C1 segment of cervical spinal cord (tissue), 14 donors: ENCODE measurements around the gene NCMAP.

ENCODE experiments used
- DNase-seq, 14 donors: peaks; one replicate each; lab custom pipeline; 2025; lab: John Stamatoyannopoulos, UW

Gene NCMAP

DNA sequence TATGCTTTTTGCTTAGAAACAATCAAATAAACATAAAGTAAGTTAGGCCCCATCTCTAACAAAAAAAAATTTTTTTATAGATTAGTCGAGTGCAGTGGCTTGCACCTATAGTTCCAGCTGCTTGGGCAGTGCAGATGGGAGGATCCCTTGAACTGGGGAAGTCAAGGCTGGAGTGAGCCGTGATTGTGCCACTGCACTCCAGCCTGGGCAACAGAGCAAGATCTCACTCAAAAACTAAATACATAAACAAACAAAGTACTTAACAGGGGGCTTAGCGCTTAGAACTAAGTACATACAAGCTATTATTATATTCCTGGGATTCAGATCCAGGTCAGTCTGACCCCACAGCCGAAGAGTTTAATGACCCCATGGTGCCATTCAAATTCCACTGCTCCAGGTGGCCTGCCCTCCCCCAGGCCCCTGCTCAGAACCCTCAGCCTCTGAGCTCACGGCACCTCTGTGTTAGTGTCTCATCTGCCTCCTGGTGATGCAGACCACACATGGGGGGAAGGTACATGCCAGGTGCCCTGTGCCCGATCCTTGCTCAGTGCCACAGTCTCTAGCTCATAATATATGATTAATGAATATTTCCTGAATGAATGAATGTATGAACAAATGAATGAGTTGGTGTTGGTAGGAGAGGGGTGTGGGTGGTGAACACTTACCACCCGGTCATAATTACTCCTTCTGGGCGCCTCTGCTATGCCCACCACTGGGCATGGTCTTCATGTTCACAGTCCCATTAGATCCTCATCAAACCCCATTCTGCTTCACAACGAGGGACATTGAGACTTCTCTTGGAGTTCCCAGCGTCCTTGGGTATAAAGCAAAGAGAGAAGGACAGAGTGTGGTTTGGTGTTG lies 14.6 kb downstream of the NCMAP start:
- DNase-seq = no peak

DNA sequence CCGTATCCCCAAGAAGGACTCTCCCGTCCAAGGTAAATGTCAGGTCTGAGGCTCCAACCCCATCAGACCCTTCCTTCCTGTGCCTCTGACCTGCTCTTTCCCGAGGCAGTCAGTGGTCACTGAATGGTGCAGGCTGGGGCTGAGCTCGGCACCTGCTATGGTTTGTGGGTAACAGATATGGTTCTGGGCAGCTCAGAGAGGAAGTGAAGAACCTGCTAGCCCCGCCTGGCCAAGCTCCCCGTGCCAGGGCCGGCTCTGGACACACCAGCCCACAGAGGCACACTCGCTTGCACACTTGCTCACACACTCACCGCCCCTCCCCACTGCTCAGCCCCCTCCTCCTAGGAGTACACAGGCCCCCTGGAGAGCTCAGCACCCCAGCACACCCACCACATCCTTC lies 16.4 kb downstream of the NCMAP start:
- DNase-seq = no peak

DNA sequence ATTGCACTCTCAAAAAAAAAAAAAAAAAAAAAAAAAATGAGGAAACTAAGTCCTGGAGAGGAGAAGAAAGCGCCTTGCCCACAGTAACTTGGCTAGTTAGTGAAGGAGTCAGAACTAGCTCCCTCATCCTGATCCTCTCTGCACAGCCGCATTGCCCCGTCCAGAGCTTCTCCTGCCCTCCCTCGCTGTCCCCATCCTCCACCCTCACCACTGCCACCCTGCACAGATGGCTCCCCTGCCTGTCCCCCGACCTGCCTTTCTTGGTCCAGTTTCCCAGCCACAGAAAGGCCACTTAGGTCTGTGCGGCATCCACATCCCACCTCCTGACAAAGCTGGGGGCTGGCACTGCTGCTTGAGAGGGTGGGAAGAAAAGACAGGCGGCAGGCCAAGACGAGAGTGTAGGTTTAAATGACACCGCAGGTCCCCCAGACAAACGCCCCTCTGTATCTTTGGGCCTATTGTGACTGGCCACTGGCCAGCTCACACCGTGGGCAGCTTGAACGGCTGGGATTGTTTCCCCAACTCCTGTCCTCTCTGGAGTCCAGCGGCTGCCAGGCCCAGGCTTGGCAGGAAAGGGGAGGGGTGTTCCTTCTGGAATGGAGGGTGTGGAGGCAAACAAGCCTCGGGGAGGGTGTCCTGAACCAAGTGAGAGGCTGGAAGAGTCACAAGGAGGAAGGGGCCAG lies 20.2 kb downstream of the NCMAP start:
- DNase-seq = peak in 3 of 14 donors; percentile 5 to 19 (median 11)

DNA sequence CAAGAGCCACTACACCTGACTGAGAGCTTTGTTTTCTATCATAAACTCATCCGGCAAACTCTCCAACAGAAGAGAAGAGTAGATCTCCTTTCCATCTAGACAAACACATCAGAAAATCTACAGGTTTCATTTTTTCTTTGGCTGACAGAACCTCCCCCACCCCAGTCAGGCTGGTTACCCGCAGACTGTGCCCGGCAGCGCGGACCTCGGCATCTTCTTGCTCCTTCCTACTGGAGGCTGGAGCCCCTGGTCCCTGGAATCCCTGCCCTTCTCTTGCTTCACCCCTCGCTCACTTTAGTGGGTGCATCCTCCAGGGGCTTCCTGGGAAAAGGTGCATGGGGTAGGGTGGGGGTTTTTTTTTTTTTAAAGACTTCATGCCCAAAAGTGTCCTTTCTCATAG lies 23.0 kb downstream of the NCMAP start:
- no peak for DNase-seq

- DNase-seq = no peak
Observed at GRCh38 chr1:24580756-24581155, 24.9 kb downstream of the NCMAP start.

DNA sequence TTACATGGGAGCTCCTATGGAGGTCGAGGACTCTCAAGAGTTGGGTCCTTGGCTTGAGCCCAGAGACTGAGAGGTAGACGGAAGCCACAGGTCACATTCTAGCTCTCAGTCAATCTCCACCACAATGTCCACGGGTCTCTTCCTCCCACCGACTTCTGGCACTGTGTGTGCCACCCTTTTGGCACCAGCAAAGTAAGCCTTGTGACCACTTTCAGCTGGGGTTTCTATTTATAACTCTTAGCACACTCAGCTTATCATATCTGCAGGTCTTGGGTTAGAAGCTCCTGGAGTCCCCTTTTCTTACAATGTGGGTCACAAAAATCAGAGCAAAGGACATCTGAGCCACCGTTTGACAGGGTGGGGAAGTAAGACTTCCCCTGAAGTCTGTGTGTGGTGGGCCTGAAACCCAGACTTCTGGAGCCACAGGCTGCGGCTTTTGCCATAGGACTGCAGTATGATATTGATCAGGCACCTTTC lies 28.3 kb downstream of the NCMAP start:
- no peak for DNase-seq

GRCh38 chr1:24586119-24586518 lies 30.2 kb downstream of the NCMAP start:
- DNase-seq = no peak

DNA sequence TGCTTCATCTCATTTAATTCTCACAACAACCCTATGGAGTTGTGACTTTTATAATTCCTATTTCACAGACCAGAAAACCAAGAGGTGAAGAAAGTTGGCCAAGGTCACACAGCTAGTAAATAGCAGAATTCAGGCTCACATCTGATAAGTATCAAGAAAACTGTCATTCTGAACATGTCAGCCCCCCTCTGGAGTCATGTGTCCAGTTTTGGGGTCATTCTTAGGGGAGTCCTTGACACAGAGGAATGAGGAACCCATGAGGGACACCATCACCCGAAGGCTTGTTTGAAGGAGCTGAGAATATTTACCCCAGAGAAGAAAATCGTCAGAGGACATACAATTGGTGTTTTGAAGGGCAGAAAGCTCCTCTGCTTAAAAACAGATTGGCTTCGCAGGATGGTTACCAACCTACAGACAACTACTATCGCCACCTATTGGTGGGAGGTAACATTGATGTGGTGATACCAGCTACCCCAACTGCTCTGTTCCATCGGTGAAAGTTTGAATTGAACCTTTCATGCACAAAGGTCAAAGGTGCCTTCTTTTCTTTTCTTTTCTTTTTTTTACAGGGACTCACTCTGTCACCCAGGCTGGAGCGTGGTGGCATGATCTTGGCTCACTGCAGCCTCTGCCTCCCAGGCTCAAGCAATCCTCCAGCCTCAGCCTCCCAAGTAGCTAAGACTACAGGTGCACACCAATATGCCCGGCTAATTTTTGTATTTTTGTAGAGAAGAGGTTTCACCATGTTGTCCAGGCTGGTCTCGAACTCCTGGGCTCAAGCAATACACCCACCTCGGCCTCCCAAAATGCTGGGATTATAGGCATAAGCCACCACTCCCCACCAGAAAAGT lies 31.3 kb downstream of the NCMAP start:
- peak in 4 of 14 donors; percentile 2 to 25 (median 6) for DNase-seq

GRCh38 chr1:24588573-24588972 lies 32.7 kb downstream of the NCMAP start:
- no peak for DNase-seq

GRCh38 chr1:24589200-24589599 lies 33.3 kb downstream of the NCMAP start:
- no peak for DNase-seq

DNA sequence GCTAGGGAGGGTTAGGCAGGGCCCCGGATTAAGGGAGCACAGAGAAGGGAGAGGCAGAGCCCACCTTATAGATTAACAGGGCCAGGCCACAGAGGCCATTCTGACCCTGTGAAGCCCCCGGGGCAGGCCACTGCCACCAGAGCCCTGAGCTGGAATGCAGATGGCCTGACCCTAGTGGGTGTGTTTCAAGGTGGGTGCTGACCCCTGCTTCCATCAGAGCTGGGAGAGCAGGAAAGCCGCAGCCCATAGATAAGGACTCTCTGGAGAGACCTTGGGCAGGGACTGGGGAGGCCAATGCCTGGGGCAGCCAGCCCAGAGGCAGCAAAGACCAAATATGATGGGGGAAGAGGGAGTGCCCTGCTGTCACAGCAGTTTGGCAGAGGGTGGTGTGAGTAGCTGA lies 35.9 kb downstream of the NCMAP start:
- DNase-seq = no peak

GRCh38 chr1:24594328-24594598 lies 38.4 kb downstream of the NCMAP start:
- no peak for DNase-seq

- DNase-seq = no peak
Observed at GRCh38 chr1:24596401-24596880, 40.6 kb downstream of the NCMAP start.

- DNase-seq = no peak
Observed at GRCh38 chr1:24599265-24599664, 43.4 kb downstream of the NCMAP start.

- DNase-seq = no peak
Observed at GRCh38 chr1:24600551-24600950, 44.7 kb downstream of the NCMAP start.

DNA sequence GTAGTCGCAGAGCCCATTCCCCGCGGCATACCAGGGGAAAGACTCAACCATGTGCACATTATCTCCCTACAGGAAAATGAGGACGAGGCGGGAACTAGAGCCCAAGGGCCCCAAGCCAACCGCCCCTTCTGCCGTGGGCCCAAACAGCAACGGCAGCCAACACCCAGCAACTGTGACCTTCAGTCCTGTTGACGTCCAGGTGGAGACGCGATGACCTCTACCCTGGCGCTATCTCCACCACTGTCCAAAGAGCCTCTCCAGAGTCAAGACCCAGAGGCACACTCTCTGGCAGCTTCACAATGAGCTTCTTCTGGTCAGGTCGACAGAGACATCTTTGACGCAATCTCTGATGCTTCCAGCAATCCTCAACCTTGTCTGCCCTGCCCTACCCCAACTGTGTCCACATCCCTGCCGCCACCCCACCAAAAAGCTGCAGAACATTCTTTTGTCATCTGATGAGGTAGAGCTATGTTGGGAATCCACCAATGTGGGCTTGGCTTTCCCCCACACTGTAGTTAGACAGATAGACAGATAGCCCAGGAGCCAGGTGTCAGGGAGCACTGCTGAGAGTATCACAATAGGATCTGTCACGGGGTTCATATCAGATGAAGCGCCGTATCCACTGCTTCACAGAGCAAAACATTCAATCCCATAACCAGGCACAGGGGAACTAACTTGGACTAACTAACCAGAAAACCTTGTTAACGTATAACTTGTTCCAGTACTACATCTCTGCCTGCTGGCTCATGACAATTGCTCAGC lies 49.8 kb downstream of the NCMAP start:
- no peak for DNase-seq

- no peak for DNase-seq
Observed at GRCh38 chr1:24606296-24606605, 50.4 kb downstream of the NCMAP start.

DNA sequence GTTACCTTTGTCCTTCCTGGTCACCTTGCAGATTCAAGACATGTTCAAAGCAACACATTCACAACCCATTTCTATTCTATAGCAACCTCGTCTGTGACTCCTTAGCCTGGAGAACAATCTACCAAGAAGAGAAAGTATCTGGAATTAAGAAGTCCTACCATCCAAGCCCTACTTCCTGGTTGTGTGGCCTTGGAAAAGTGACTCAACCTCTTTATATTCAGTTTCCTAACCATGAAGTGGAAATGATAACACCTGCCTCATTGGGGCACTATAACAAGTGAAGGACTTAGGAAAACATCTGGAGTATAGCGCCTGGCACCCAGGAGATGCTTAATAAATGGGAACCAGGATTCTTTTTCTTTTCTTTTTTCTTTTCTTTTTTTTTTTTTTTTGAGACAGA lies 50.7 kb downstream of the NCMAP start:
- no peak for DNase-seq

DNA sequence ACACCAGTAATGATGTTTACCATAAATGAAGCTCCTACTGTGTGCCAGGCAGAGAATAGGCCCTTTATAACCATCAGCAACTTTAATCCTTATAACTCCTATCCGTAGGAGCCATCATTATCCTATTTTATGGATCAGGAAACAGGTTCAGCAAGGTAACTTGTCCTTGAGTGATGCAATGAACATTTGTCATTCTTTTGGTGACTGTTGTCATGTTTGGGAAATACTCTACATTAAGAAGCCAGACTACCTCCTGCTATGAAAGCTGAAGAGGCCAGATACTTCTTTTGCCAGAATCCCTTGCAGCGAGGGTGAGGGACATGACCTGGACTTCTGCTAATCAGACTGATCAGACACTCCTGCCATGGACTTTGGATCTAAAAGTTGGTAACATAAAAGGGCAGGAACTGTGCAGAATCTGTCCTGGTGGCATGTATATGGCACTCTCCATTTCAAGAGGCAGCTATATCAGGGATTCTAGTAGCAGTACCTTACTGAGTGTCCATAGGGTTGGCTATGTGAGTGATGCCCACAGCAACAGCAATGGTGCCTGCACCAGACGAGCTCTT lies 54.1 kb downstream of the NCMAP start:
- DNase-seq = no peak

DNA sequence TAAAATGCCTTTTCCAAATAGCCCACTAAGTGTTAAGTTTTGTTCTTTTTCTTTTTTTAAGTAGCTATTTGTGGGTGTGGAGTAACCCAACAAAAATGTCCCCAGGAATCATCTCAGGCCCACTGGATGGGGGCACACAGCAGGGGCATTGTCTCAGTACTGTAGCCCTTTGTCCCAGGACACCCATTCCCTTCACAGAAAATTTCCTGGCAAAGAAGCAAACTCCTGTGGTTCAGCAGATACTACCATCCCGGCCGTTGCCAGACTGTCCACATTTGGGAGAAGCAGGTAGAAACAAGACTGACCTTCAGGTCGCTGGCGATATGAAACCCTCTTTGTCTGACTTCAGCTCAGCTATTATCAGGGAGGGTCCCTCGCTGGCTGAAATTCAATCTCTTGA lies 63.5 kb downstream of the NCMAP start:
- DNase-seq = peak in 10 of 14 donors; percentile 5 to 50 (median 38)

GRCh38 chr1:24620678-24621077 lies 64.8 kb downstream of the NCMAP start:
- no peak for DNase-seq
